Measurements from ENCODE around the gene EHBP1L1. TPM values are rescaled to one million over a fixed set of nuclear protein-coding genes. Genes with fewer than 3 reads are reported as not detected.
A peak's percentile ranks its signal among the peaks of the same experiment; 100 is the strongest.
"Not testable (repeated sequence)": the region's sequence is repeated elsewhere in the genome, so short reads cannot be mapped to it uniquely, and the experiment has no call there.

The EHBP1L1 gene
- total RNA-seq, 1 donor from 2014 or later: 49.5 TPM

DNA sequence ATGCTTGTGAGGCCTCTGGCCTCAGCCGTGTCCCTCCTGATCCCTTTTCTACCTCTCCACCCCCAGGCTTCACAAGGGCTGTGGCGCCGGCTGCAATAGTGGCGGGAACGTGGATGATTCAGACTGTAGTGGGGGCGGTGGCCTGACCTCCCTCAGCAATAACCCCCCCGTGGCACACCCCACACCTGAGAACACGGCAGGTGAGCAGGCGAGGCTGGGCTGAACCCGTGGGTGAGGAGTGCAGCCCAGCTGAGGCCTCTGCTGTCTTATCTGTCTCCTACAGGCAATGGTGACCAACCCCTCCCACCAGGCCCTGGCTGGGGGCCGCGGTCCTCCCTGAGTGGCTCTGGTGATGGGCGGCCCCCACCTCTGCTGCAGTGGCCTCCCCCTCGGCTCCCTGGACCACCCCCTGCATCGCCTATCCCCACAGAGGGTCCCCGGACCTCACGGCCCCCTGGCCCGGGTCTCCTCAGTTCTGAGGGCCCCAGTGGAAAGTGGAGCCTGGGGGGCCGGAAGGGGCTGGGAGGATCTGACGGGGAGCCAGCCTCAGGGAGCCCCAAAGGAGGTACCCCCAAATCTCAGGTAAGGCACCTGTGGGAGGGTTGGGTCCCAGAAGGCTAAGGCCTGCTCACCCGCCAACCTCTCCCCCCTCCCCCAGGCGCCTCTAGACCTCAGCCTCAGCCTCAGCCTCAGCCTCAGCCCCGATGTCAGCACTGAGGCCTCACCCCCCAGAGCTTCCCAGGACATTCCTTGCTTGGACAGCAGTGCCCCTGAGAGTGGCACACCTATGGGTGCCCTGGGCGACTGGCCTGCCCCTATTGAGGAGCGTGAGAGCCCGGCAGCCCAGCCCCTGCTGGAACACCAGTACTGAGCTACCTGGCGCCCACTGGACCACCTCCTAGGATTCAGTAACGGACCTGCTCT, 60.5 kb downstream of the EHBP1L1 start:
- DNase-seq: no peak

DNA sequence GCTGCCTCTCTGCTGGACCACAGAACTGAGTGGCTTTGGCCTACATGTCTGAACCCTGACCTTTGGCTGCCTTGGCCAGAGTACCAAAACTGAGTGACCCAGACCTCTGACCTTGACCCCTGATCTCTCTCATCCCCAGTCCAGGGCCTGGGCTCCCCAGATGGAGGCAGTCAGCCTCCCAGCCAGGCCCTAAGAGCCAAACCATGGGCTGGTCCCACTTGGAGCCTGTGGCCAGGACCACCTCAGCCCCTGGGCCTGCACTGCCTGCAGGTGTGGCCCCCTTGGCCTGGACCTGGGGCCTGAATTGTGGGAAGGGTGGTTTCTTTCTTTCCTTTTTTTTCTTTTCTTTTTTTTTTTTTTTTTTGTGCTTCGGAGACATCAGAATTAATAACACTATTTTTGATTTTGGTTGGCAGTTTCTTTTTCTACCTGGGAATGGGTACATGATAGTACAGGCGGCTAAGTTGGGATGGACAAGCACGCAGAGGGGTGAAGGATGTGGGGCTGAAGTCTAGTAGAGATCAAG, 61.2 kb downstream of the EHBP1L1 start:
- DNase-seq: no peak

GRCh38 chr11:65637794-65638419, 62.1 kb downstream of the EHBP1L1 start, which contains the start of gene SIPA1:
Gene SIPA1 (plus strand): TSS chr11:65638101. CDS start chr11:65640922, 2,821 bp downstream.
- peak; percentile 76 for DNase-seq

DNA sequence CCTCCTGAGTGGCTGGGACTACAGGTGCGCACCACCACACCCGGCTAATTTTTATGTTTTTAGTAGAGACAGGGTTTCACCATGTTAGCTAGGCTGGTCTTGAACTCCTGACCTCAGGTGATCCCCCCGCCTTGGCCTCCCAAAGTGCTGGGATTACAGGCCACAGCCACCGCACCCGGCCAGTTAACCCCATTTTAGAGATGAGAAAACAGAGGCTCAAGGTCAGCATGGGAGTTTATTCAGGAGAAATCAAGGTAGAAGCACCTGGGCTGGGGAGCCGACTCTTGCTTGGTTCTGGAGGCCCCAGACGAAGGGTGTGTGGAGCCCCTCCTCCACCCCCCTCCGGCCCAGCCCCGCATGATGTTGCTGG, 63.4 kb downstream of the EHBP1L1 start:
- not testable (repeated sequence) for DNase-seq

- no peak for DNase-seq
These were observed 64.0 kb downstream of the EHBP1L1 start for GRCh38 chr11:65639623-65640482.

DNA sequence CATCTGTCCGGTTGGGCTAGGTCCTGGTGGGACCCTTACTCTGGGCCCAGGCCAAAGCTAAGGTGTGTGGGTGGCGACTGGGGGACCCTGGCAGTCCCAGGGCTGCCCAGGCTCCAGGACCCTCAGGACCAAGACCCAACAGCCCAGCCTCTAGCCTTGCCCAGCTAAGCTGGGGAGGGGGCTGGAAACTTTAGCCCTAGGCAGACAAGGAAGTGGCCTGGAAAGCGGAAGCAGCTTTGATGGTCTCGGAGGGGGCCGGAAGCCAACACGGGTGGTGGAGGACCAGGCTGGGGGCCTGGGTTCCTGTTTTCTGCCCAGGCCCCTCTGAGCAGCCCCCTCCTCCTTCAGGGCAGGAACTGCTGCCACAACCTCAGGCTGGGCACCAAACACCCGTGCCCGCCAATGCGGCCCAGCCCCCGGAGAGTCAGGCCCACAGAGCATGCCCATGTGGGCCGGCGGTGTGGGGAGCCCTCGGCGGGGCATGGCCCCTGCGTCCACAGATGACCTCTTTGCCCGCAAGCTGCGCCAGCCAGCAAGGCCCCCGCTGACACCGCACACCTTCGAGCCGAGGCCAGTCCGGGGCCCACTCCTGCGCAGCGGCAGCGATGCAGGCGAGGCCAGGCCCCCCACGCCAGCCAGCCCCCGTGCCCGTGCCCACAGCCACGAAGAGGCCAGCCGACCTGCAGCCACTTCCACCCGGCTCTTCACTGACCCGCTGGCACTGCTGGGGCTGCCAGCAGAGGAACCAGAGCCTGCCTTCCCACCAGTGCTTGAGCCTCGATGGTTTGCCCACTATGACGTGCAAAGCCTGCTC, 64.8 kb downstream of the EHBP1L1 start:
- DNase-seq: no peak

- no peak for DNase-seq
These were observed 65.6 kb downstream of the EHBP1L1 start for GRCh38 chr11:65641297-65642013.

Small RNA genes within 50 kb of the gene (small RNA-seq; reads per million reads assigned to genes)
- gene AP001362.1 (ENCODE audit: low replicate concordance) (not detected), gene MIR4690 (ENCODE audit: low replicate concordance) (0.12 reads per million)

Other genes with a start within 250 kb of the EHBP1L1 start
- gene DPF2, start 242.2 kb upstream of the EHBP1L1 start, total RNA-seq: 30.2 TPM
- 0.20 TPM for gene TIGD3, start 221.3 kb upstream of the EHBP1L1 start, total RNA-seq
- gene SLC25A45, start 193.4 kb upstream of the EHBP1L1 start, total RNA-seq: 4.6 TPM
- gene FRMD8, start 189.4 kb upstream of the EHBP1L1 start, total RNA-seq: 24.6 TPM
- 308 TPM for gene NEAT1, start 153.3 kb upstream of the EHBP1L1 start, total RNA-seq
- 23,607 TPM for gene MALAT1, start 77.0 kb upstream of the EHBP1L1 start, total RNA-seq
- gene SCYL1, start 51.0 kb upstream of the EHBP1L1 start, total RNA-seq: 30.2 TPM
- gene LTBP3, start 17.7 kb upstream of the EHBP1L1 start, total RNA-seq: 56.0 TPM
- gene ZNRD2, start 5.6 kb upstream of the EHBP1L1 start, total RNA-seq: 18.5 TPM
- 9.8 TPM for gene FAM89B, start 3.5 kb upstream of the EHBP1L1 start, total RNA-seq
- gene KCNK7, start 19.7 kb downstream of the EHBP1L1 start, total RNA-seq: 8.5 TPM
- 20.8 TPM for gene MAP3K11, start 38.2 kb downstream of the EHBP1L1 start, total RNA-seq
- 8.6 TPM for gene PCNX3, start 39.7 kb downstream of the EHBP1L1 start, total RNA-seq
- gene SIPA1, start 62.0 kb downstream of the EHBP1L1 start, total RNA-seq: 12.1 TPM
- 22.6 TPM for gene RELA, start 86.9 kb downstream of the EHBP1L1 start, total RNA-seq
- 30.0 TPM for gene KAT5, start 136.2 kb downstream of the EHBP1L1 start, total RNA-seq
- 12.9 TPM for gene RNASEH2C, start 144.7 kb downstream of the EHBP1L1 start, total RNA-seq
- 6.9 TPM for gene AP5B1, start 204.9 kb downstream of the EHBP1L1 start, total RNA-seq
- gene OVOL1, start 211.0 kb downstream of the EHBP1L1 start, total RNA-seq: 23.3 TPM